ENCODE measurements around the gene BRAP.
"Not testable (repeated sequence)": the region's sequence is repeated elsewhere in the genome, so short reads cannot be mapped to it uniquely, and the experiment has no call there.

Gene BRAP, protein sequence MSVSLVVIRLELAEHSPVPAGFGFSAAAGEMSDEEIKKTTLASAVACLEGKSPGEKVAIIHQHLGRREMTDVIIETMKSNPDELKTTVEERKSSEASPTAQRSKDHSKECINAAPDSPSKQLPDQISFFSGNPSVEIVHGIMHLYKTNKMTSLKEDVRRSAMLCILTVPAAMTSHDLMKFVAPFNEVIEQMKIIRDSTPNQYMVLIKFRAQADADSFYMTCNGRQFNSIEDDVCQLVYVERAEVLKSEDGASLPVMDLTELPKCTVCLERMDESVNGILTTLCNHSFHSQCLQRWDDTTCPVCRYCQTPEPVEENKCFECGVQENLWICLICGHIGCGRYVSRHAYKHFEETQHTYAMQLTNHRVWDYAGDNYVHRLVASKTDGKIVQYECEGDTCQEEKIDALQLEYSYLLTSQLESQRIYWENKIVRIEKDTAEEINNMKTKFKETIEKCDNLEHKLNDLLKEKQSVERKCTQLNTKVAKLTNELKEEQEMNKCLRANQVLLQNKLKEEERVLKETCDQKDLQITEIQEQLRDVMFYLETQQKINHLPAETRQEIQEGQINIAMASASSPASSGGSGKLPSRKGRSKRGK

DNA sequence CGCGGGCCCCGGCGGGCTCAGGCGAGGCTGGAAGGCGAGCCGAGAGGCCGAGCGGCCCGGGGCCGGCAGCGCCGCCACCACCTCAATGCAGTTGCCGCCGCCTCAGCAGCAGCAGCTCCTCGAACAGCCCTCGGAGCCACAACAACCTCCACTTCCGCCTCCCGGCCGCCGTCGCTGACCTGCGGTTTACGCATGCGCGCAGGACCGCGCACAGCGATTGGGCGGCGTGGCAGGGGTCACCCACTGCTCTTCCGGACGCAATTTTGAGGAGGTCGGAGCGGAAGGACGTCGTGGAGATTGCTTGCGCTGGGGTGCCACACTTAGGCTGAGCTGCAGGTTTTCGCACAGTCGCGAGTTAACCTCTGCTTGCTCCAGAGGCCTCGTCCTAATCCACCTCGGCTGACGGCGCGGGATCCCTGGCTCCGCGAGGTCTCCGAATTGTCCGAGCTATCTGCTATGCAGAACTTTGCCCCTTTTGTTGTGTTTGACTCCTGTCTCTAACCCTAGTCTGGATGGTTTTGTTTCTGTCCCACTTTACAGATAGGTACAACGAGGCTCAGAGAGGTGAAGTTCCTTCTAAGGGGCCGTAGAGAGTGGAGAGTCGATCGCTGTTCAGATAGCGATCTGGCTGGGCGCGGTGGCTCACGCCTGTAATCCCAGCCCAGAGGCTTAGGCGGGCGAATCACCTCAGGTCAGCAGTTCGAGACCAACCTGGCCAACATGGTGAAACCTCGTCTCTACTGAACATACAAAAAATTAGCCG lies at the start of gene BRAP, which contains the start of gene ACAD10:
Gene BRAP (minus strand): TSS at position 146 of the 763 bp plus-strand sequence. CDS start 164 bp downstream, outside the sequence.
Gene ACAD10 (plus strand): TSS at position 243 of the 763 bp plus-strand sequence. CDS start 6,657 bp downstream, outside the sequence.
- peak; percentile 92 for DNase-seq

DNA sequence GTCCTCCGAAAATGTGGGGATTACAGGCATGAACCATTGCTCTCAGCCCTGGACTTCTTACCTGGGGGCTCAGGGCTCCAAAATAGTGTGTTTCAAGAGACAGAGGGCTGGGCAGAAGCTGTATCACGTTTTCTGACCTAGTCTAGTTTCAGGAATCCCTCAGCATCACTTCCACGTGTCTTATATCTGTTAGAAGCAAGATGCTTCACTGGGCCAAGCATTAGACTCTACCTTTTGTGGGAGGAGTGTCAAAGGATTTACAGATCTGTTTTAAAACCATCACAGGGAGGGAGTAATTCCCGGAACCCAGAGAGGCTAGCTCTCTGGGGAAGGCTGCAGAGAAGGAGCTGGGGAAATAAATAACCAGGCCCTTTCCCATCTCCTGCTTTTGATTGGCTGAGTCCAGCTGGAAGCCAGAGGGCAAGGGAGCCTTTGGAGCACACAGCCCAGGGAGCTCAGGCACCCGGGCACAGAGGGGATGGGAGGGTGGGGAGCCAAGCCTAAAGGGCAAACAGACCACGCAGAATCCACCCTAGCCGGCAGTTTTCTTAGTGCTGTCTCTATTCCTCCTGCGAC lies 47.7 kb upstream of the BRAP start:
- no peak for DNase-seq

DNA sequence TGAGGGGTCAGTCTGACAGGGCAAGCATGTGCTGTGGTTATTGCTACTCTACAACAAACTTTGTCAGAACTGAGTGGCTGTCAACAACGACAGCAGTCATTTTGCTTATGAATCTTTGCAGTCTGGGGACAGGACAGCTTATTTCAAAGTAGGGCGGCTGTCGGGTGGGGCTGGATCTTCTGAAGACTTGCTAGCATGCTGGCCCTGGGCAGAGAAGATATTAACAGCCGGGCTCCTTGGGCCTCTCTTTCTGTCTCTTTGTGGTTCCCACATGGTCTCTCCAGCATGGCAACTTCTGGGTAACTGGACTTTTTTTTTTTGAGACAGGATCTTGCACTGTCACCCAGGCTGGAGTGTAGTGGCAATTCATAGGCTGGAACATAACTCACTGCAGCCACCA lies 47.0 kb upstream of the BRAP start:
- no peak for DNase-seq

DNA sequence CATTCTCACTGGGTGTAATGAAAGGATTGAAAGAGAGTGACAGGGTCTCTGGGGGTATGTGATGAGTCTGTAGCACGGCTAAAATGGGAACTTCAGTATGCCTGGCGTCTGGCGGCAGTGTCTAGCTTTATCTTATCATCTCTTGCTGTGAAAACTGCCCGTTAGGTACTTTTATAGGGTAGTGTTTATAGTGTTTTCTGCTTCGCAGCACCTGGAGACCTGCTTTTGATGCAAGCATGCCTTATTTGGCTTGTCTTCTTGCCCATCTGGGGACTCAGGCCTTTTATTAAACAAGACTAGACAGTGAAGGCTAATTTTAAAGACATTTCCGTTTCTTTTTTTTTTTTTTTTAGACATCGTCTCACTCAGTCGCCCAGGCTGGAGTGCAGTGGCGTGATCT lies 44.7 kb upstream of the BRAP start:
- no peak for DNase-seq

DNA sequence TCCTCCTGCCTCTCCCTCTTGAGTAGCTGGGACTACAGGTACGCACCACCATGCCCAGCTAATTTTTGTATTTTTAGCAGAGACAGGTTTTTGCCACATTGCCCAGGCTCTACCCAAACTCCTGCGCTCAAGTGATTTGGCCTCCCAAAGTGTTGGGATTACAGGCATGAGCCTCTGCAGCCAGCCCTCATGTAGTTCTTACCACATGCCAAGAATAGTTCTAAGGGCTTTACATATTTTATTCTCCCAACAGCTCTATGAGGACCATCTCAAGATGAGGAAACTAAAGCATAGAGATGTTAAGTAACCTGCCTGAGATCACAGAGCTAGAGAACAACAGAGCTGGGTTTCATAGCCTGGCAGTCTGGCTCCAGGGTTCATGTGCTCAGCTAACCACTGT lies 43.0 kb upstream of the BRAP start:
- DNase-seq, result no peak

DNA sequence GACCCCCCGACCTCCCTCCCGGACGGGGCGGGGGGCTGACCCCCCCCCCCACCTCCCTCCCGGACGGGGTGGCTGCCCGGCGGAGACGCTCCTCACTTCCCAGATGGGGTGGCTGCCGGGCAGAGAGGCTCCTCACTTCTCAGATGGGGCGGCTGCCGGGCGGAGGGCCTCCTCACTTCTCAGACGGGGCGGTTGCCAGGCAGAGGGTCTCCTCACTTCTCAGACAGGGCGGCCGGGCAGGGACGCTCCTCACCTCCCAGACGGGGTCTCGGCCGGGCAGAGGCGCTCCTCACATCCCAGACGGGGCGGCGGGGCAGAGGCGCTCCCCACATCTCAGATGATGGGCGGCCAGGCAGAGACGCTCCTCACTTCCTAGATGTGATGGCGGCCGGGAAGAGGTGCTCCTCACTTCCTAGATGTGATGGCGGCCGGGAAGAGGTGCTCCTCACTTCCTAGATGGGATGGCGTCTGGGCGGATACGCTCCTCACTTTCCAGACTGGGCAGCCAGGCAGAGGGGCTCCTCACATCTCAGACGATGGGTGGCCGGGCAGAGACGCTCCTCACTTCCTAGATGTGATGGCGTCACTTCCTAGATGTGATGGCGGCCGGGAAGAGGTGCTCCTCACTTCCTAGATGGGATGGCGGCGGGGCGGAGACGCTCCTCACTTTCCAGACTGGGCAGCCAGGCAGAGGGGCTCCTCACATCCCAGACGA lies 38.0 kb upstream of the BRAP start:
- not testable (repeated sequence) for DNase-seq

DNA sequence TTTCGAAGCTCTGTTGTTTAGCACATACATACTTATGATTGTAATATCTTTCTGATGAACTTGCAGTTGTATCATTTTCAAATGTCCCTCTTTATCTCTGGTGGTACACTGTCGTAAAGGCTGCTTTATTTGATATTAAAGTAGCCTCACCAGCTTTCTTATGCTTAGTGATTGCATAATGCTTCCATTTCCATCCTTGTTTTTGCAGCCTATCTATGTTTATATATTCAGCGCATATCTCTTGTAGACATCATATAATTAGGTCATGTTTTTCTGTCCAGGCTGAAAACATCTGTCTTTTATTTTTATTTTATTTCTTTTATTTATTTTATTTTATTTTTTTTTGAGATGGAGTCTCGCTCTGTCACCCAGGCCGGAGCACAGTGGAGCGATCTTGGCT lies 34.7 kb upstream of the BRAP start:
- no peak for DNase-seq

DNA sequence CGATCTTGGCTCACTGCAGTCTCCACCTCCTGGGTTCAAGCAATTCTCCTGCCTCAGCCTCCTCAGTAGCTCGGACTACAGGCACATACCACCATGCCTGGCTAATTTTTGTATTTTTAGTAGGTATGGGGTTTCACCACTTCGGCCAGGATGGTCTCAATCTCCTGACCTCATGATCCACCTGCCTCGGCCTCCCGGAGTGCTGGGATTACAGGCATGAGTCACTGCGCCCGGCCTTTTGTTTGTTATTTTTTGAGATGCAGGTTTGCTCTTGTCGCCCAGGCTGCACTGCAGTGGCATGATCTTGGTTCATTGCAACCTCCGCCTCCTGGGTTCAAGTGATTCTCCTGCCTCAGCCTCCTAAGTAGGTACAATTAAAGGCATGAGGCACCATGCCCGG lies 33.6 kb upstream of the BRAP start:
- DNase-seq, result not testable (repeated sequence)

DNA sequence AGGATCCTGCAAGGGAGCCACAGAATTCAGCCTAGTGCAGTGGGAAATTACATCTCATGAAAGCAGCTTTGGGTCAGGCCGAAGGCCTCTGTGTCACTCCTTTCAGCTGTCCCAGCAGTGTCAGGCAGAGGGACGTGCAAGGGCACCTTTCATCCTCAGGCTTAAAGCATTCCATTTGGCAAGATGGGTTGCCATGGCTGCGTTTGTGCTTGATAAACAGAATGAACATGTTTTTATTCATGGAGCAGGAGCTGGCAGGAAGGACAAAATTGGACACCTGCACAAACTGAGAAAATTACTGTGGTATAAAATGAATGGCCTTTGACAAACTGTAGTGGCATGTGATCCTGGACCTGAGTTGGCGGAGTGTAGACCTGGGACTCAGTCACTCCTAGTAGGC lies 29.5 kb upstream of the BRAP start:
- no peak for DNase-seq

DNA sequence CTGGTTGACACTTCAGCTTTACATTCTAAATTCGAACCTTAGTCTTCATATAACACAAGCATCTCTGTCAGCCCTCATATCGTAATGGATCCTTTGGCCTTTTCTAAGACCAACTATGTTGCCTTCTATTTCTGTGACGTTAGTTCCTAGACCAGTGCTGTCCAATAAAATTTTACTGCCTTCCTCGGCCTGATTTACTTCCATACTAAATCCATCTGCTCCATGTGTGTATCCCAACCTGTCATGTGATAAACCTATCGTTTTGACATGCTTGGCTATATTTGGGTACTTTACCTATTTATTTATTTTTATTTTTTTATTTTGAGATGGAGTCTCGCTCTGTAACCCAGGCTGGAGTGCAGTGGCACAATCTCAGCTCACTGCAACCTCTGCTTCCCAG lies 20.4 kb upstream of the BRAP start:
- no peak for DNase-seq

DNA sequence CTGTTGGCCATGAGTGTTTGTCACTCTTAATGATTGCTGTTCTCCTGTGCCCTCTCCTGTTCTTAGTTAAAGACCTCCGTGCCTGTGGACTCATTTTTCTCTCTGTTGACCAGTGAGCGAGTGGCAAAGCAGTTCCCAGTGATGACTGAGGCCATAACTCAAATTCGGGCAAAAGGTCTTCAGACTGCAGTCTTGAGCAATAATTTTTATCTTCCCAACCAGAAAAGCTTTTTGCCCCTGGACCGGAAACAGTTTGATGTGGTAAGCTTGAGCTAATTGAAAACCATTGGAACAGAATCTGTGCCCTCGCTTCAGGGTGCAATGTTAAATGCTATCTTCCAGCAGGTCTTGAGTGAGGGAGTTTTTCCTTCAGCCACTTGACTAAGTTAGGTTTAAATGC lies 19.9 kb upstream of the BRAP start:
- no peak for DNase-seq

DNA sequence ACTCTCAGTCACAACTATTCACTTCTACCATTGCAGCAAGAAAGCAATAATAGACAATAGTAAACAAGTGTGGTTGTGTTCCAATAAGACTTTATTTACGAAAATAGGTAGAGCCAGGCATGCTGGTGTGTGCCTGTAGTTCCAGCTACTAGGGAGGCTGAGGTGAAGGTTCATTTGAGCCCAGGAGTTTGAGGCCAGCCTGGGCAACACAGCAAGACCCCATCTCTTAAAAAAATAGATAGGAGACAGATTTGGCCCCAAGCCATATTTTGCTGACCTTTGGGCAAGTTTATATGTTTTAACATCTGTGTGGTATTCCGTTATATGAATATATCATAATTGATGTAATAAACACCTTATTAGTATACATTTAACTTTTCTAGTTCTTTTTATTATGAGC lies 14.2 kb upstream of the BRAP start:
- no peak for DNase-seq

DNA sequence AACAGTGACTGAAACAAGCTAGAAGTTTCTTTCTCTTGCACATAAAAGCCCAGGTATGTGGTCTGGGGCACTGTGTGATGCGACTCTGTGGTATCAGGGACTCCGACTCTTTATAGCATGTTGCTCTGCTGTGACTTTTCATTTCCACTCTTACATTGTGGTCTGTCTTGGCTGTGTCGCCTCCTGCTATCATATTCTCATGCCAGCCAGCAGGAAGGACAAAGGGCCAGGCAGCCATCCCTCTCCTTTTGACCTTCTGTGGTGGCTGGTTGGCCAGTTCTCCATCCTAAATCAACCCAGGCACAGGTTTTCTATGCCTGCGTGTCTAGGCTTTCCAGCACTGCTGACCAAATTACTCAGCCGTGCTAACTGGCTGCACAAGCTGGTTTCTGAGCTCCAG lies 8.1 kb upstream of the BRAP start:
- no peak for DNase-seq

DNA sequence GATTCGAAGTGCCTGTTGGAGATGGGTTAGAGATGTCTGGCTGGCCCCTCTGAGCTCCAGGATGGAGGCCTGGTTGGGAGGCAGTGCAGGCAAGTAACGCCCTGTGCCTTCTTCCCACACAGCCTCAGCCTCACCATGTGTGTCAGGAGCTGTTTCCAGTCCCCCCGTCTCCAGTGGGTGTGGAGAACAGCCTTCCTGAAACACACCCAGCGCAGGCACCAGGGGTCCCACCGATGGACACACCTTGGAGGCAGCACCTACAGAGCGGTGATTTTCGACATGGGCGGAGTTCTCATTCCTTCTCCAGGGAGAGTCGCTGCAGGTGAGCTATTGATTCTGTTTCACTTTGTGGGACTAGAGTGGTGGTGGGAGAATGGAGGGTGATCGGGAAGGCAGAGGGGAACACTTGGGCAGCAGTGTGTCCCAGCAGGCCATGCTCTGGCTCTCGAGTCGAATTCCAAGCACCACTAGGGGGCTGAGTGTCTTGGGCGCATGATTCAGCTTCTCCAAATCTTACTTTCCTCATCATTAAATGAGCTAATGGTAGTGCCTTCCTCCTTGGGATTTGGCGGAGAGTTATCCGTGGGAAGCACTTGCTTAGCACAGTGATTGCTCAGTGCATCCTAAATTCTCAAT lies 6.9 kb upstream of the BRAP start:
- DNase-seq, result no peak

DNA sequence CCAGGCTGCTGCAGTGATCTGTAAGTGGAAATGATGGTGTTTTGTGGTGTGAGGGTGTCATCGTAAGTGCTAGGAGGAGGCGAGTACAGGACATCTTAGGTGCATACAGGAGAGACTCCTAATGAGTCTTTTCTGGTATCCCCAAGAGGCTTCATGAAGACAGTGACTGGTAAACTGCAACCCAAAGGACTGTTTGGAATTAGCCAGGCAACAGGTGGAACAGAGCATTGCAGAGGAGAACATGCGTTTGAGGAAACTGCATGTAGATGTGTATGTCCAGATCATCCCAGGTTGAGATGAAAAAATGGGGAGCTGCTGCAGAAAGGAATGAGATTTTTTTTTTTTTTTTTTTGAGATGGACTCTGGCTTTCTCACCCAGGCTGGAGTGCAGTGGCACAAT lies 5.5 kb upstream of the BRAP start:
- DNase-seq, result no peak

DNA sequence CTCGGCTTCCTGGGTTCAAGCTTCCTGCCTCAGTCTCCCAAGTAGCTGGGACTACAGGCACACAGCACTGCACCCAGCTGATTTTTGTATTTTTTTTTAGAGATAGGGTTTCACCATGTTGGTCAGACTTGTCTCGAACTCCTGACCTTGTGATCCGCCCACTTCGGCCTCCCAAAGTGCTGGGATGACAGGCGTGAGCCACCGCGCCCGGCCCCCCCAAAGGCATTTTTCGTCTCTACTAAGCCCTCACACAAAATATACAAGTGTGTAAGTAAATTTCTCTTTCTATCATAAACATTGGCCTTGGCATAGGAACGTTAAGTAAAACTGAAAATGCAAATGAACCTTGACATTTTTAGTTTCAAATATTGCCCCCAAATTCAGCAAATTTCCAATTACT lies 2.2 kb upstream of the BRAP start:
- DNase-seq, result no peak

DNA sequence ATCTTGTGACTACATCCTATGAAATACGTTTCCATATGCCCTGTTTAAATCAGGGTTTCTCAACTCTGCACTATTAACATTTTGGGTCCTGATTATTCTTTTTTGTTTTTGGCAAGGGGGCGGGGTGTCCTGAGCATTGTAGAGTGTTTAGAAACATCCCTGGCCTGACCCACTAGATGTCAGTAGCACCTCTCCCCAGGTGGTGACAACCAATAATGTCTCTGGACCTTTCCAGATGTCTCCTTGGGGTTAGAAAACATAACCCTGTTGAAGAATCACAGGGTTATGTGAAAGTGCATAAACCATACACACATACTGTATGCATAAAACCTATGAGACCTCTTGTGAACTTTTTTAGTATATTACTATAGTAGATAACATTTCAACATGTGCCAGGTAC lies 1.5 kb upstream of the BRAP start:
- DNase-seq, result no peak

DNA sequence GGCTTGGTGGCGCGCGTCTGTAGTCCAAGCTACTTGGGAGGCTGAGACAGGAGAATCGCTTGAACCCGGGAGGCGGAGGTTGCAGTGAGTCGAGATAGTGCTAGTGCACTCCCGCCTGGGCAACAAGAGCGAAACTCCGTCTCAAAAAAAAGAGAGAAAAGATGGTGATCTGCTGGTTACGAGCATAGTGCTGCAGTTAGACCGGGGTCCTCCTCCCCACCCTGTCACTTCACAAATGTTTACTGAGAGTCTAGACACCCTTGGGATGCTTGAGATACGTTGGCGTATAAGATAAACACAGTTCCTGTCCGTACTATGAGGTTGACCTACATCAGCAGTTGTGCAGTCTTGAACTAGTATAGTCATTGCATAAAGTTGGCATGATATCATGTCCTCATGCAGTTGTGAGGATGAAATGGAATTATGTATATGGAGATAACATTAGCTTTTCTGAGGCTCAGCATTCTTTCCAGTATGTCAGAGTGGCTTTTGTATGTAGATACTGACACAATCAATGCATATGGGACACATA lies 884 bp upstream of the BRAP start:
- DNase-seq, result no peak

DNA sequence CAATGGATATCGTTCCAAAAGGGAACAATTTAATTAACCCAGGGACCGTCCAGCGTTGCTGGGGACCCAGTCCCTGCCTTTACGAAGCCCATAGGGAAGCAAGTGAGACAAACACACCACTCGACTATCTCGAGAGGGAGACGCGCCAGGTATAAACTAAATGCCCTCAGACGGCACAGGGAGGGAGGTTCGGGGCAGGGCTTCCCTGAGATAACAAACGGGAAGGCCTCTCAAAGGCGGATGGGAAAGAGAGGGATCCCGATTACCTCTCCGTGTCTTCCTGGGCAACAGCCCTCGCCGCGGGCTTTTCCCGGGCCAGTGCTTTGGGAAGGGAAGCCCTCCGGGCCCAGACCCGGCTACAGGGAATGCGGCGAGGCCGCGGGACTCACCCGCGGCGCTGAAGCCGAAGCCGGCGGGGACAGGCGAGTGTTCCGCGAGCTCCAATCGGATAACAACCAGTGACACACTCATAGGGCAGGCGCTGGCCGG lies 390 bp downstream of the BRAP start:
- DNase-seq, result no peak

DNA sequence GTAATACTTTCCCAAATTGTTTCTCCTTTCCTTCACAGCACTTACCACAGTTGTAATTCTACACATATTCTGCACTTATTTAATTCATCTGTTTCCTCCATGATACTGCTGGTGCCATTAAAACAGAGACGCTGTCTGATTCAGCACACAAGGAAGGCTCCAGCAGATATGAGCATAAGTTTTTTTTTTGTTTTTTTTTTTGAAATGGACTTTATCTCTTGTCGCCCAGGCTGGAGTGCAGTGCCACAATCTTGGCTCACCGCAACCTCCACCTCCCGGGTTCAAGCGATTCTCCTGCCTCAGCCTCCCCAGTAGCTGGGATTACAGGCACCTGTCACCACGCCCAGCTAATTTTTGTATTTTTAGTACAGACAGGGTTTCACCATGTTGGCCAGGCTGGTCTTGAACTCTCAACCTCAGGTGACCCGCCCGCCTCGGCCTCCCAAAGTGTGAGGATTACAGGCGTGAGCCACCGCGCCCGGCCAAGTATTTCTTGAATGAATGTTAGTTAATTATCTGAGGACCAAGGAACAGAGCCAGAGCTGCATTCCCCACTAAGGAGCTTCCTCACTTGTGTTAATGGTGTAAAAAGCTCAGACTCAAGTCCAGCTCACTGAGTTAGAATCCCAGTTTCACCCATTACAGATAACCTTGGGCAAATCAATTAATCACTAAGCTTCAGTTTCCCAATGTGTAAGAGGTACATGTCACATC lies 1.1 kb downstream of the BRAP start:
- not testable (repeated sequence) for DNase-seq

DNA sequence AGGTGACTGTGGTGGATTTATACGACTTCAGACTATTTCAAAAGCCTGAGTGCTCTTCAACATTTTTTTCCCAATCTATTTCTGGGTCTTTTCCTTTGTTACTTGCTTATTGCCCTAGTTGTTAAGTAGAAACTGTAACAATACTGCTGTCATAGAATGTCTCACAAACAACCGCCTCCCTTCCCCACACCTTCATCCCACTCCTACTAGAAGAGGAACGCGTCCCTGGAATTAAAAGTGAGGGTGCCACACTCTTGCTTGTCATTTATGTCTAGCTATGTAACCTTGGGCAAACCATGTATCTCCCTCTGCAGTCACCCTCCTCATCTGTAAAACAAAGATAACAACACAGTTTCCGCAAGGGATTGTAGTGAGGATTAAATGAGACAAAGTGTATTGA lies 8.6 kb downstream of the BRAP start:
- DNase-seq, result no peak

Data from activated gamma-delta T cell treated with Interleukin-2 at 50 U/mL for 16 hours (primary cell).